Suprapubic skin (tissue), 3 donors: Measurements from ENCODE around the gene METTL21C.

ENCODE experiments used
- POLR2AphosphoS5 ChIP-seq, 3 donors: sonication (generic); formaldehyde crosslinking; IDR thresholded peaks; one replicate each; pipeline ENCODE4 v1.6.1; 2017; ENCODE audit warnings: antibody characterized with exemption in 3 of 3
- TF ChIP-seq, protein P1 (sequence below), 2 donors: fragments of 200-600 bp in 1 of 2; fragments of 450-650 bp in 1 of 2; sonication (generic) in 1 of 2; IDR thresholded peaks; one replicate each; pipeline ENCODE4 v1.5.1; 2016 to 2019; ENCODE audit warnings: antibody characterized with exemption in 2 of 2, mild to moderate bottlenecking in 1 of 2, moderate library complexity in 1 of 2

DNA sequence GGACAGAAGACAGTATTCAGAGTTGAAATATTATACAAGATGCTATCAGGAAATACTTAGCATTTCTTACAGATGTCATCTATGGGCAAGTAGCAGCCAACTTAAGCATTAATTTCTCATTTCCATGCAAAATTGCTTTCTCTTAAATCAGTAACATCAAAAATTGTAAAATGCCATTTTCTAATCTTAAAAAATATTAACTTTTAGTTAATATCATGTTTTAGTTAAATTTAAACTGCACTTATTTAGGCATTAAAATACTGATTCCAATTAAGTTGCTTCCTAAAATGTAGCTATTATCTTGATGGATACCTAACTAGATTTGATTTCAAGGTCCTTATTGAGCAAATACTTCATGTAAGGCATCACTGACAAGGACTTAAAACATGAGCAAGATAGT lies 27.8 kb downstream of the METTL21C start:
- no peak for TF ChIP-seq POLR2AphosphoS5 (IDR thresholded peaks at IDR 0.05)
- TF ChIP-seq, protein P1, sequence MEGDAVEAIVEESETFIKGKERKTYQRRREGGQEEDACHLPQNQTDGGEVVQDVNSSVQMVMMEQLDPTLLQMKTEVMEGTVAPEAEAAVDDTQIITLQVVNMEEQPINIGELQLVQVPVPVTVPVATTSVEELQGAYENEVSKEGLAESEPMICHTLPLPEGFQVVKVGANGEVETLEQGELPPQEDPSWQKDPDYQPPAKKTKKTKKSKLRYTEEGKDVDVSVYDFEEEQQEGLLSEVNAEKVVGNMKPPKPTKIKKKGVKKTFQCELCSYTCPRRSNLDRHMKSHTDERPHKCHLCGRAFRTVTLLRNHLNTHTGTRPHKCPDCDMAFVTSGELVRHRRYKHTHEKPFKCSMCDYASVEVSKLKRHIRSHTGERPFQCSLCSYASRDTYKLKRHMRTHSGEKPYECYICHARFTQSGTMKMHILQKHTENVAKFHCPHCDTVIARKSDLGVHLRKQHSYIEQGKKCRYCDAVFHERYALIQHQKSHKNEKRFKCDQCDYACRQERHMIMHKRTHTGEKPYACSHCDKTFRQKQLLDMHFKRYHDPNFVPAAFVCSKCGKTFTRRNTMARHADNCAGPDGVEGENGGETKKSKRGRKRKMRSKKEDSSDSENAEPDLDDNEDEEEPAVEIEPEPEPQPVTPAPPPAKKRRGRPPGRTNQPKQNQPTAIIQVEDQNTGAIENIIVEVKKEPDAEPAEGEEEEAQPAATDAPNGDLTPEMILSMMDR (IDR thresholded peaks at IDR 0.05), result no peak
